Natural killer cell (primary cell): ENCODE data around the gene LRRC56. TPM values are rescaled to one million over a fixed set of nuclear protein-coding genes. Genes with fewer than 3 reads are reported as not detected.

Experiments used
- ATAC-seq, 3 donors: fragments of 150-1000 bp in 2 of 3; fragments of 200-7000 bp in 1 of 3; cut with Tn5 transposase; 1 replicate in 1 of 3; 2 replicates in 2 of 3; pipeline ENCODE4 v1.10.0; 2021; ENCODE audit warnings: mild to moderate bottlenecking in 2 of 3, moderate library complexity in 2 of 3
- DNase-seq, 2 donors: peaks; one replicate each; pipeline versions ENCODE4 v3.0.0 to v3.0.0-alpha.2; 2013 to 2021; ENCODE audit warnings: mixed read lengths in 1 of 2
- H3K27ac ChIP-seq: one replicate; pipeline ENCODE4 v1.5.1; 2013; ENCODE audit warnings: mild to moderate bottlenecking, low read length
- H3K27me3 ChIP-seq: one replicate; pipeline ENCODE4 v1.6.1; 2013; ENCODE audit warnings: low read length; ENCODE audit not compliant: control insufficient read depth, insufficient read depth
- H3K36me3 ChIP-seq: one replicate; pipeline ENCODE4 v1.6.1; 2013; ENCODE audit warnings: low read length; ENCODE audit not compliant: control insufficient read depth, insufficient read depth
- H3K4me1 ChIP-seq: one replicate; pipeline ENCODE4 v1.6.1; 2013; ENCODE audit warnings: low read length; ENCODE audit not compliant: control insufficient read depth, insufficient read depth
- H3K4me3 ChIP-seq: one replicate; pipeline ENCODE4 v1.5.1; 2013; ENCODE audit warnings: low read length
- H3K9me3 ChIP-seq: one replicate; pipeline ENCODE4 v1.6.1; 2013; ENCODE audit warnings: low read length; ENCODE audit not compliant: control insufficient read depth, insufficient read depth
- H3K27ac Mint-ChIP-seq, 2 donors: one replicate each; pipeline ENCODE4 v1.8.0; 2022; ENCODE audit warnings: mild to moderate bottlenecking in 2 of 2, mixed read lengths in 2 of 2, moderate library complexity in 1 of 2
- H3K27me3 Mint-ChIP-seq, 2 donors: one replicate each; pipeline ENCODE4 v1.8.0; 2022; ENCODE audit warnings: low read depth in 2 of 2, mixed read lengths in 2 of 2
- H3K36me3 Mint-ChIP-seq: one replicate; pipeline ENCODE4 v1.8.0; 2022; ENCODE audit warnings: mixed read lengths
- H3K4me1 Mint-ChIP-seq, 2 donors: one replicate each; pipeline ENCODE4 v1.8.0; 2022; ENCODE audit warnings: mixed read lengths in 2 of 2
- H3K4me3 Mint-ChIP-seq: one replicate; pipeline ENCODE4 v1.8.0; 2022; ENCODE audit warnings: mild to moderate bottlenecking, moderate library complexity, mixed read lengths
- H3K9me3 Mint-ChIP-seq, 2 donors: one replicate each; pipeline ENCODE4 v1.8.0; 2022; ENCODE audit warnings: mixed read lengths in 2 of 2
- CTCF ChIP-seq: fragments of 200-600 bp; IDR thresholded peaks from one replicate; pipeline ENCODE4 v1.8.0; 2022; ENCODE audit warnings: antibody characterized with exemption
- WGBS: methylation state at CpG from one replicate; pipeline ENCODE4 v1.1.7; 2013; ENCODE audit warnings: missing lambda C conversion rate; ENCODE audit not compliant: insufficient coverage; 5-methylcytosine and 5-hydroxymethylcytosine counted together
- intact Hi-C: fragments of 100-400 bp; cut with micrococcal nuclease; formaldehyde crosslinking; loops from one replicate; pipeline ENCODE4 v1.14.2; 2022
- total RNA-seq, 4 donors: library from RNA; stranded (reverse); fragments of 120-200 nt in 1 of 4; gene quantifications; one replicate each; pipeline versions ENCODE4 v1.2.3 to v1.2.4, GENCODE V29; 2013 to 2022

LRRC56 gene
- total RNA-seq, 3 donors from 2014 or later (not counting 1 experiment from before 2014, with no cell fraction given): 1.5 to 2.4 (median 2.2) TPM

GRCh38 chr11:568306-569157 lies 31.2 kb downstream of the LRRC56 start:
- intact Hi-C loops: loop anchor here (1.0 kb wide), 2 partner anchors 8 kb away; partner anchors contain the start of genes LMNTD2, PHRF1 and RASSF7
- peak overlapping the region in 1 of 2 donors; percentile 71 for H3K27ac Mint-ChIP-seq

GRCh38 chr11:569158-569885 lies 32.0 kb downstream of the LRRC56 start:
- WGBS: 47% methylated on average over 36 of the region's 36 CpGs
- H3K27me3 Mint-ChIP-seq: peaks cover 0 to 2% of the 10 kb centered on the region in 2 donors
- peak overlapping the region; percentile 63 for H3K27ac ChIP-seq
- no peaks in the 10 kb centered on the region for H3K36me3 ChIP-seq
- peaks cover 15% of the 10 kb centered on the region for H3K4me1 ChIP-seq
- peaks cover 2% of the 10 kb centered on the region for H3K27me3 ChIP-seq
- H3K9me3 ChIP-seq: no peaks in the 10 kb centered on the region
- peaks cover 2 to 9% of the 10 kb centered on the region in 2 donors for H3K4me1 Mint-ChIP-seq
- H3K27ac Mint-ChIP-seq: peak overlapping the region in 1 of 2 donors; percentile 71
- intact Hi-C loops: no loop called here
- no peaks in the 10 kb centered on the region for H3K9me3 Mint-ChIP-seq
- H3K4me3 Mint-ChIP-seq: peak overlapping the region; percentile 90
- H3K36me3 Mint-ChIP-seq: no peaks in the 10 kb centered on the region
- no peak for ATAC-seq
- TF ChIP-seq CTCF: no peak
- no peak for DNase-seq
- peak overlapping the region; percentile 68 for H3K4me3 ChIP-seq

More at GRCh38 chr11:568306-569157, 31.2 kb downstream of the LRRC56 start:
- Histone ChIP-seq H3K27me3 (no peaks in the 10 kb centered on the region), H3K9me3 (no peaks in the 10 kb centered on the region), H3K36me3 (no peaks in the 10 kb centered on the region), H3K4me1 (peaks cover 15% of the 10 kb centered on the region), H3K27ac (peak overlapping the region; percentile 63), H3K4me3 (peak overlapping the region; percentile 68)
- no peak for TF ChIP-seq CTCF
- no peaks in the 10 kb centered on the region for H3K36me3 Mint-ChIP-seq
- under 1% methylated on average over 123 of the region's 123 CpGs for WGBS
- peak; percentile 94 to 96 for DNase-seq
- ATAC-seq: peak; percentile 91 to 97 (median 93)
- H3K9me3 Mint-ChIP-seq: no peaks in the 10 kb centered on the region
- no peaks in the 10 kb centered on the region for H3K27me3 Mint-ChIP-seq
- H3K4me1 Mint-ChIP-seq: peaks cover 0 to 5% of the 10 kb centered on the region in 2 donors
- peak overlapping the region; percentile 90 for H3K4me3 Mint-ChIP-seq

GRCh38 chr11:571802-572185 lies 34.5 kb downstream of the LRRC56 start:
- H3K4me3 ChIP-seq: no peak overlapping the region
- H3K4me1 Mint-ChIP-seq: peaks cover 12 to 20% of the 10 kb centered on the region in 2 donors
- H3K27ac ChIP-seq: no peak overlapping the region
- WGBS: 82% methylated on average over 8 of the region's 8 CpGs
- ATAC-seq (no peak), DNase-seq (no peak)
- no peak overlapping the region for H3K4me3 Mint-ChIP-seq
- no peaks in the 10 kb centered on the region for H3K9me3 ChIP-seq
- intact Hi-C loops: loop anchor here (5.0 kb wide), 1 partner anchor 184 kb away; no protein-coding TSS in a partner anchor
- peaks cover 3% of the 10 kb centered on the region for H3K27me3 ChIP-seq
- H3K36me3 ChIP-seq: no peaks in the 10 kb centered on the region
- peaks cover 0 to 10% of the 10 kb centered on the region in 2 donors for H3K27me3 Mint-ChIP-seq
- TF ChIP-seq CTCF: no peak
- peaks cover 24% of the 10 kb centered on the region for H3K4me1 ChIP-seq
- no peaks in the 10 kb centered on the region for H3K9me3 Mint-ChIP-seq
- H3K36me3 Mint-ChIP-seq: no peaks in the 10 kb centered on the region
- no peak overlapping the region for H3K27ac Mint-ChIP-seq
